Measurements from ENCODE around the gene SLC37A3.

The SLC37A3 gene

GRCh38 chr7:140404565-140405065 is 6.3 kb upstream of the SLC37A3 start:
- in situ Hi-C loops (cut with HindIII; ENCODE audit: low pct_ligation_motif_present, low pct_unique_long_range_greater_than_20kb, low sequenced_read_pairs), result no loop called here
- DNase-seq, result peak; percentile 99

- peak; percentile 59 for DNase-seq
- in situ Hi-C loops (cut with HindIII; ENCODE audit: low pct_ligation_motif_present, low pct_unique_long_range_greater_than_20kb, low sequenced_read_pairs), result no loop called here
Measured at GRCh38 chr7:140403878-140404564, 5.7 kb upstream of the SLC37A3 start, which contains the start of gene RAB19. TSS of gene RAB19 (plus strand) at chr7:140404058. CDS start at chr7:140407647, 3,589 bp downstream.

GRCh38 chr7:140402178-140402835 is 4.0 kb upstream of the SLC37A3 start:
- DNase-seq, result peak; percentile 25
- in situ Hi-C loops (cut with HindIII; ENCODE audit: low pct_ligation_motif_present, low pct_unique_long_range_greater_than_20kb, low sequenced_read_pairs), result no loop called here

GRCh38 chr7:140400381-140400780 is 2.1 kb upstream of the SLC37A3 start:
- DNase-seq, result no peak
- in situ Hi-C loops (cut with HindIII; ENCODE audit: low pct_ligation_motif_present, low pct_unique_long_range_greater_than_20kb, low sequenced_read_pairs), result no loop called here

GRCh38 chr7:140398821-140399220 is 491 bp upstream of the SLC37A3 start:
- DNase-seq, result no peak
- in situ Hi-C loops (cut with HindIII; ENCODE audit: low pct_ligation_motif_present, low pct_unique_long_range_greater_than_20kb, low sequenced_read_pairs), result no loop called here

GRCh38 chr7:140393756-140394306 is 4.5 kb downstream of the SLC37A3 start:
- in situ Hi-C loops (cut with HindIII; ENCODE audit: low pct_ligation_motif_present, low pct_unique_long_range_greater_than_20kb, low sequenced_read_pairs), result no loop called here
- DNase-seq, result no peak

- in situ Hi-C loops (cut with HindIII; ENCODE audit: low pct_ligation_motif_present, low pct_unique_long_range_greater_than_20kb, low sequenced_read_pairs), result no loop called here
- no peak for DNase-seq
Measured at GRCh38 chr7:140391634-140392033, 6.7 kb downstream of the SLC37A3 start.

GRCh38 chr7:140390466-140391190 is 7.7 kb downstream of the SLC37A3 start:
- DNase-seq, result peak; percentile 93

GRCh38 chr7:140390034-140390433 is 8.3 kb downstream of the SLC37A3 start:
- DNase-seq, result no peak
- in situ Hi-C loops (cut with HindIII; ENCODE audit: low pct_ligation_motif_present, low pct_unique_long_range_greater_than_20kb, low sequenced_read_pairs), result no loop called here

More at GRCh38 chr7:140390466-140391190, 7.7 kb downstream of the SLC37A3 start:
- in situ Hi-C loops (cut with HindIII; ENCODE audit: low pct_ligation_motif_present, low pct_unique_long_range_greater_than_20kb, low sequenced_read_pairs), result no loop called here

- DNase-seq, result no peak
- in situ Hi-C loops (cut with HindIII; ENCODE audit: low pct_ligation_motif_present, low pct_unique_long_range_greater_than_20kb, low sequenced_read_pairs), result no loop called here
Measured at GRCh38 chr7:140389445-140389844, 8.9 kb downstream of the SLC37A3 start.

- in situ Hi-C loops (cut with HindIII; ENCODE audit: low pct_ligation_motif_present, low pct_unique_long_range_greater_than_20kb, low sequenced_read_pairs), result no loop called here
- no peak for DNase-seq
Measured at GRCh38 chr7:140384894-140385545, 13.3 kb downstream of the SLC37A3 start.

- in situ Hi-C loops (cut with HindIII; ENCODE audit: low pct_ligation_motif_present, low pct_unique_long_range_greater_than_20kb, low sequenced_read_pairs), result no loop called here
- no peak for DNase-seq
Measured at GRCh38 chr7:140383954-140384713, 14.2 kb downstream of the SLC37A3 start.

GRCh38 chr7:140375892-140376730 is 22.2 kb downstream of the SLC37A3 start:
- no peak for DNase-seq
- in situ Hi-C loops (cut with HindIII; ENCODE audit: low pct_ligation_motif_present, low pct_unique_long_range_greater_than_20kb, low sequenced_read_pairs), result no loop called here

GRCh38 chr7:140375323-140375722 is 23.0 kb downstream of the SLC37A3 start:
- in situ Hi-C loops (cut with HindIII; ENCODE audit: low pct_ligation_motif_present, low pct_unique_long_range_greater_than_20kb, low sequenced_read_pairs), result no loop called here
- no peak for DNase-seq

GRCh38 chr7:140369294-140369693 is 29.0 kb downstream of the SLC37A3 start:
- no peak for DNase-seq
- in situ Hi-C loops (cut with HindIII; ENCODE audit: low pct_ligation_motif_present, low pct_unique_long_range_greater_than_20kb, low sequenced_read_pairs), result no loop called here

GRCh38 chr7:140367528-140367927 is 30.8 kb downstream of the SLC37A3 start:
- DNase-seq, result no peak
- in situ Hi-C loops (cut with HindIII; ENCODE audit: low pct_ligation_motif_present, low pct_unique_long_range_greater_than_20kb, low sequenced_read_pairs), result no loop called here

- no peak for DNase-seq
- in situ Hi-C loops (cut with HindIII; ENCODE audit: low pct_ligation_motif_present, low pct_unique_long_range_greater_than_20kb, low sequenced_read_pairs), result no loop called here
Measured at GRCh38 chr7:140364819-140365218, 33.5 kb downstream of the SLC37A3 start.
